HG02938 (cell line): ENCODE data around the gene PLEKHG4.
A peak's percentile ranks its signal among the peaks of the same experiment; 100 is the strongest.

ENCODE experiments used
- ATAC-seq: cut with Tn5 transposase; IDR thresholded peaks from one replicate; pipeline ENCODE4 v1.9.1; 2021; ENCODE audit warnings: mild to moderate bottlenecking, moderate library complexity; ENCODE audit not compliant: unreplicated experiment

The PLEKHG4 gene

GRCh38 chr16:67244387-67245185, 34.7 kb upstream of the PLEKHG4 start:
- peak; percentile 54 for ATAC-seq

GRCh38 chr16:67245186-67245585, 34.1 kb upstream of the PLEKHG4 start:
- ATAC-seq = no peak

- no peak for ATAC-seq
Observed at GRCh38 chr16:67245674-67246080, 33.7 kb upstream of the PLEKHG4 start.

GRCh38 chr16:67246081-67246755, 33.1 kb upstream of the PLEKHG4 start:
- ATAC-seq = no peak

- ATAC-seq = no peak
Observed at GRCh38 chr16:67246756-67247191, 32.6 kb upstream of the PLEKHG4 start.

- ATAC-seq = peak; percentile 46
Observed at GRCh38 chr16:67247192-67248072, 31.9 kb upstream of the PLEKHG4 start, which contains the start of gene FHOD1. Gene FHOD1 (minus strand): TSS chr16:67247481. CDS start chr16:67247410, 71 bp downstream.

GRCh38 chr16:67248073-67248400, 31.3 kb upstream of the PLEKHG4 start:
- no peak for ATAC-seq

- no peak for ATAC-seq
Observed at GRCh38 chr16:67248401-67249177, 30.7 kb upstream of the PLEKHG4 start, which contains the start of gene SLC9A5. Gene SLC9A5 (plus strand): TSS chr16:67248979. CDS start chr16:67249015, 36 bp downstream.

- ATAC-seq = no peak
Observed at GRCh38 chr16:67249178-67250044, 29.9 kb upstream of the PLEKHG4 start.

- no peak for ATAC-seq
Observed at GRCh38 chr16:67250045-67250327, 29.3 kb upstream of the PLEKHG4 start.

- no peak for ATAC-seq
Observed at GRCh38 chr16:67252609-67253497, 26.5 kb upstream of the PLEKHG4 start.

GRCh38 chr16:67254801-67255552, 24.4 kb upstream of the PLEKHG4 start:
- no peak for ATAC-seq

- ATAC-seq = no peak
Observed at GRCh38 chr16:67255553-67256221, 23.6 kb upstream of the PLEKHG4 start.

GRCh38 chr16:67256701-67257230, 22.6 kb upstream of the PLEKHG4 start:
- no peak for ATAC-seq

- ATAC-seq = no peak
Observed at GRCh38 chr16:67257486-67258160, 21.7 kb upstream of the PLEKHG4 start.

- no peak for ATAC-seq
Observed at GRCh38 chr16:67258161-67258835, 21.0 kb upstream of the PLEKHG4 start.
